Ovary (tissue), 9 donors: ENCODE measurements around the gene APBA3. TPM values are rescaled to one million over a fixed set of nuclear protein-coding genes. Genes with fewer than 3 reads are reported as not detected.

Source experiments
- DNase-seq, 5 donors: peaks; one replicate each; pipeline ENCODE4 v3.0.0-alpha.2; 2019 to 2020
- H3K27ac ChIP-seq, 2 donors: fragments of 200-600 bp; one replicate each; pipeline versions ENCODE4 v1.5.1 to v1.8.0; 2019 to 2022
- H3K27me3 ChIP-seq: fragments of 200-600 bp; one replicate; pipeline ENCODE4 v1.8.0; 2022
- H3K36me3 ChIP-seq: fragments of 200-600 bp; sonication (generic); one replicate; pipeline ENCODE4 v1.5.1; 2019
- H3K4me1 ChIP-seq: one replicate; pipeline ENCODE4 v1.8.1; 2013; ENCODE audit warnings: mild to moderate bottlenecking, moderate library complexity; ENCODE audit not compliant: insufficient read depth
- H3K4me3 ChIP-seq: fragments of 200-600 bp; sonication (generic); one replicate; pipeline ENCODE4 v1.5.1; 2017
- H3K9me3 ChIP-seq, 2 donors: fragments of 200-600 bp in 1 of 2; sonication (generic) in 1 of 2; one replicate each; pipeline versions ENCODE4 v1.5.1 to v1.8.1; 2013 to 2019; ENCODE audit warnings: mild to moderate bottlenecking in 1 of 2, moderate library complexity in 1 of 2
- EP300 ChIP-seq: sonication (generic); formaldehyde crosslinking; IDR thresholded peaks from one replicate; pipeline ENCODE4 v1.6.1; 2017; ENCODE audit warnings: antibody characterized with exemption
- POLR2A ChIP-seq: fragments of 450-650 bp; IDR thresholded peaks from one replicate; pipeline ENCODE4 v1.6.1; 2017; ENCODE audit warnings: antibody characterized with exemption, mild to moderate bottlenecking, moderate library complexity
- WGBS, 3 donors: extraction: QIAGEN DNeasy Blood & Tissue Kit in 1 of 3; methylation state at CpG; one replicate each; pipeline versions ENCODE4 v1.1.5 to v1.1.7; 2013 to 2017; 5-methylcytosine and 5-hydroxymethylcytosine counted together
- intact Hi-C, 4 donors: fragments of 100-400 bp; cut with DNase I; formaldehyde crosslinking; loops; one replicate each; pipeline versions ENCODE4 v1.11.0 to v1.15.1; 2022 to 2023
- polyA plus RNA-seq, 2 donors: library from polyadenylated mRNA; stranded (reverse); fragments of 200-250 nt in 1 of 2; fragments of 350-450 nt in 1 of 2; fragmentation: Illumina TruSeq in 1 of 2; extraction: RNeasy Lipid Tissue Mini Kit (QIAGEN cat#74804) in 1 of 2; gene quantifications; one replicate each; pipeline ENCODE4 v1.2.3, GENCODE V29; 2013 to 2014
- total RNA-seq, 7 donors: library from RNA; depleted of rRNA in 2 of 7; stranded (reverse); fragments of >200 nt in 2 of 7; fragmentation: NEBNext Ultra II Directional in 3 of 7; extraction: Animal tissue kit (Norgen Biotek cat#: 25700) in 3 of 7; gene quantifications; one replicate each; pipeline versions ENCODE4 v1.1.0 to v1.2.4, GENCODE V29; 2016 to 2023
- TF ChIP-seq, protein P1 (sequence below), 3 donors: fragments of 450-650 bp in 2 of 3; fragments of 200-600 bp in 1 of 3; IDR thresholded peaks; one replicate each; pipeline versions ENCODE4 v1.5.1 to v1.8.0; 2016 to 2022; ENCODE audit warnings: antibody characterized with exemption in 3 of 3, mild to moderate bottlenecking in 1 of 3
- donor health status: DM: no; HTN: no; CAD: no; lungs with moderate emphysema.
- donor health status: DM: no; HTN: no; CAD: no.
- donor health status: Bipolar disorder and iron deficiency.
- donor health status: DM: yes; HTN: yes; CAD: no.
- donor health status: DM: no; HTN: no; CAD: no.
- donor health status: DM: yes; HTN: yes; CAD: no.

The APBA3 gene
- total and polyA plus RNA-seq, 9 donors = 0.88 to 25.4 (median 20.2) TPM

DNA sequence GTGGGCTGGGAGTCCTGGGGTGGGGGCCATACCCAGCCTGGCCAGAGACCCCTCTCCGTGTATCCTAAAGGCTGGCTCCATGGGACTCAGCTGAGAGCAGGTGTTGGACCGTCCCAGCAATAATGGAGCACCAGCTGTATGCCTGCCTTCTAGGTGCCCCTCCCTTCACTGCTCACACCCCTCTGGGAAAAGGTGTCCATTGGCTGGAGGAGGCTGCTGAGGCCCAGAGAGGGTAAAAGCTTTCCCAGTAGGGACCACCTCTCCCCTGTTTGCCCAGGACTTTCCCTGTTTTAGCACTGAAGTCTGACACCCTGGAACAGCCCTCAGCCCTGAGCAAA lies 13.9 kb upstream of the APBA3 start:
- no peaks in the 10 kb centered on the region for H3K9me3 ChIP-seq
- H3K27me3 ChIP-seq = no peaks in the 10 kb centered on the region
- H3K4me3 ChIP-seq = no peak overlapping the region
- no peaks in the 10 kb centered on the region for H3K36me3 ChIP-seq
- peaks cover under 1% of the 10 kb centered on the region for H3K4me1 ChIP-seq
- intact Hi-C loops = no loop called here
- no peak for DNase-seq
- WGBS, 3 donors = 44 to 56% (median 52%) methylated on average over 2 of the region's 2 CpGs
- no peak overlapping the region for H3K27ac ChIP-seq
- TF ChIP-seq, protein P1, sequence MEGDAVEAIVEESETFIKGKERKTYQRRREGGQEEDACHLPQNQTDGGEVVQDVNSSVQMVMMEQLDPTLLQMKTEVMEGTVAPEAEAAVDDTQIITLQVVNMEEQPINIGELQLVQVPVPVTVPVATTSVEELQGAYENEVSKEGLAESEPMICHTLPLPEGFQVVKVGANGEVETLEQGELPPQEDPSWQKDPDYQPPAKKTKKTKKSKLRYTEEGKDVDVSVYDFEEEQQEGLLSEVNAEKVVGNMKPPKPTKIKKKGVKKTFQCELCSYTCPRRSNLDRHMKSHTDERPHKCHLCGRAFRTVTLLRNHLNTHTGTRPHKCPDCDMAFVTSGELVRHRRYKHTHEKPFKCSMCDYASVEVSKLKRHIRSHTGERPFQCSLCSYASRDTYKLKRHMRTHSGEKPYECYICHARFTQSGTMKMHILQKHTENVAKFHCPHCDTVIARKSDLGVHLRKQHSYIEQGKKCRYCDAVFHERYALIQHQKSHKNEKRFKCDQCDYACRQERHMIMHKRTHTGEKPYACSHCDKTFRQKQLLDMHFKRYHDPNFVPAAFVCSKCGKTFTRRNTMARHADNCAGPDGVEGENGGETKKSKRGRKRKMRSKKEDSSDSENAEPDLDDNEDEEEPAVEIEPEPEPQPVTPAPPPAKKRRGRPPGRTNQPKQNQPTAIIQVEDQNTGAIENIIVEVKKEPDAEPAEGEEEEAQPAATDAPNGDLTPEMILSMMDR (IDR thresholded peaks at IDR 0.05) = no peak
- no peak for TF ChIP-seq EP300
- no peak for TF ChIP-seq POLR2A

DNA sequence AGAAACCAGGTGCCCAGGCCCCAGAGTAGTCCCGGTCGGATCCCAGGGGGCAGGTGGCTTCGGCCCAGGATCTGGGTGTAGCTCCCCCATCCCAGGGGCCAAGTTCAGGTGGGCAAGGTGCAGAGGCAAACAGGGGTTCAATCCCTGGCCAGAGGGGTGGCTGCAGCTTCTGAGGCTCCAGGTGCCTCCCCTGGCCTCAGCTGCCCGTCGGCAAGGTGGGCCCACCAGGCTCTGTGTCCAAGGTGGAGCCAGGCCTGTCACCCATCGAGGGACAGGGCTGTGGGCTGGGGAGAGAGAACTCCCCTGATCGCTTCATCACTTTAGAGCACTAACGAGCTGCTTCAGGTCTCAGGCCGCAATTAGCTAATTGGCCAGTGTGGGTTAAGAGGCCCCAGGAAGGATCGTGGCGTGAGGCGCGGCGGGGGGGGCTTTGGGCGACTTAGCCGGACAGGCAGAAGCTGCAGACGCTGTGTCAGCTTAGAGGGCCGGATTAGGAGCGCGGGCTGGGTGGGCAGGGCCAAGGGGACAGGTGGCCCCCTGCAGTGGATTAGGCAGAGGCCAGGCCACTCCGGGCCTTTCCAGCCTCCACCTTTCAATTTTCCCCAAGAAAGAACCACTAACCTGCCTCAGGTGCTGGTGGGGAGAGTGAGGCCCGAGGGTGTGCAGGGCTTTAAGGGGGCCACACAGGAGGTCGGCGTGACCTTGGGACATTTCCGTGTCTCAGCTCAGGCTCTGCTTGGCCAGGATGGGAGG lies 13.3 kb upstream of the APBA3 start:
- 45 to 50% (median 46%) methylated on average over 25 of the region's 25 CpGs for WGBS, 3 donors
- no peaks in the 10 kb centered on the region for H3K36me3 ChIP-seq
- DNase-seq = no peak
- H3K4me3 ChIP-seq = no peak overlapping the region
- TF ChIP-seq, protein P1 (IDR thresholded peaks at IDR 0.05) = no peak
- no peak for TF ChIP-seq EP300
- no peak for TF ChIP-seq POLR2A
- no peak overlapping the region for H3K27ac ChIP-seq
- intact Hi-C loops = no loop called here
- no peaks in the 10 kb centered on the region for H3K27me3 ChIP-seq
- H3K4me1 ChIP-seq = peaks cover 2% of the 10 kb centered on the region
- H3K9me3 ChIP-seq = no peaks in the 10 kb centered on the region

DNA sequence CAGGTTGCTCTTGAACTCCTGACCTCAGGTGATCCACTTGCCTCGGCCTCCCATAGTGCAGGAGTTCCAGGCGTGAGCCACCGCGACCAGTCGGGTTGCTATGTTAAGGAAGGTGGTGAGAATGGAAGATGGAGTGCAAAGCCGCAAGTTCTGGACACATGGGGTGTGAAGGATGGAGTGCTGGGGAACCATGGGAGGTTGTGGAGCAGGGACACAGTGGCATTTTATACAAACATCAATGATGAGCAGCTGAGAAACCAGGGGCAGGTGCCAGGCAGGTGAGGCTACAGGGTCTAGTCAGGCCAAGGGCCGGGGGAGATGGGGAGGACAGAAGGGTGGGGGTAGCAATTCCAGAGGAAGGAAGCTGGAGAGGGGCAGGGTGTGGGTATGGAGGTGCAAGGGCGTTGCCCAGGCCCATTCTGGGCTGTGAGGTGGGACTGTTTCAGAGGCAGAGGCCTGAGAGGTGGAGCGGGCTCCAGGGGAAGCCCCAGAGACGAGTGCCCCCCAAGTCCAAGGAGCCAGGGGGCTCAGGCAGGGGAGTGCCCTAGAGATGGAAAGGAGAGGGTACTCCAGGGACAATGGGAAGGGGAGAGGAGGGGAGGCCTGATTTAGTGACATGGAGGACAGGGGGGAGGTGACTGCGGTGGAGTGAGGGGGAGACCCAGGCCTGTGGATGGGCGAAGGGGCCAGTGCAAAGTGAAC lies 12.5 kb upstream of the APBA3 start:
- Histone ChIP-seq H3K27me3 (no peaks in the 10 kb centered on the region), H3K4me3 (no peak overlapping the region), H3K27ac (no peak overlapping the region), H3K4me1 (peaks cover 2% of the 10 kb centered on the region), H3K36me3 (no peaks in the 10 kb centered on the region), H3K9me3 (no peaks in the 10 kb centered on the region)
- WGBS, 3 donors = 84 to 89% (median 85%) methylated on average over 12 of the region's 12 CpGs
- DNase-seq = no peak
- TF ChIP-seq EP300 (no peak), POLR2A (no peak)
- TF ChIP-seq, protein P1 (IDR thresholded peaks at IDR 0.05) = no peak
- intact Hi-C loops = no loop called here

DNA sequence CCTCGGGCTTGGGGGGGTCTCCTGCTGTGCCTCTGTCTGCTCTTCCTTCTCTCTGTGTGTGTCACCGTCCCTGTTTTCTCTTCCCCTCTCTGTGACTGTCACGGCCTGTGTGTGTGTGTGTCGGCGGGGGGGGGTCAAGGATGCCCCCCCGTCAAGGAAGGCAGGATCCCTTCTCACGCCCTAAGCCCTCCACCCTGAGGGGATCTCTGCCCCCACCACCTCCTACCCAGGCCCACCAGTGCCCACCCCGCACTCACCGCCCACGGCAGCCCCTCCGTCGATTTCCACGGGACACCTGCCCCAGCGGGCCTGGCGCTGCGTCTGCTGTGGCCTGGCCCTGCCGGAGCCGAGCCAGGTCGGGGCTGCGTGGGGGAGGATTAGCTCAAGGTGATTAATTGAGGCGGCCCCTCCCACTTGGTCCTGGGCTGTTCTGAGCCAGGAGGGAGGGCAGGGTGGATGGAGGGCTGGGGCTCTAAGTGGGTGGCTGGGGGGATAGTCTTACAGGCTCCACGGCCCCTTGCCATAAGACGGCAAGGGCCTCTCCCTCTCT lies 10.5 kb upstream of the APBA3 start, which contains the start of gene RAX2:
Gene RAX2 (minus strand): TSS at position 323 of the 550 bp plus-strand sequence. CDS start 486 bp downstream, outside the sequence.
- no peaks in the 10 kb centered on the region for H3K27me3 ChIP-seq
- H3K9me3 ChIP-seq = no peaks in the 10 kb centered on the region
- H3K36me3 ChIP-seq = no peaks in the 10 kb centered on the region
- no peak within 1 kb of the TSS for H3K27ac ChIP-seq
- 5 to 9% (median 7%) methylated on average over 22 to 23 of the region's 23 CpGs for WGBS, 3 donors
- H3K4me1 ChIP-seq = peaks cover 2% of the 10 kb centered on the region
- no peak for DNase-seq
- no peak for TF ChIP-seq POLR2A
- TF ChIP-seq, protein P1 (IDR thresholded peaks at IDR 0.05) = no peak
- no peak for TF ChIP-seq EP300
- H3K4me3 ChIP-seq = no peak within 1 kb of the TSS
- intact Hi-C loops = no loop called here
